GM18867 (cell line): ENCODE data around the gene DHX58.

ENCODE experiments used
- ATAC-seq: cut with Tn5 transposase; IDR thresholded peaks from one replicate; pipeline ENCODE4 v1.9.1; 2021; ENCODE audit warnings: mild to moderate bottlenecking, moderate library complexity; ENCODE audit not compliant: unreplicated experiment

DHX58 gene

GRCh38 chr17:42111265-42111636 is 1.3 kb downstream of the DHX58 start:
- no peak for ATAC-seq

GRCh38 chr17:42110301-42111264 is 1.9 kb downstream of the DHX58 start:
- no peak for ATAC-seq

GRCh38 chr17:42109086-42109485 is 3.4 kb downstream of the DHX58 start:
- ATAC-seq: no peak

- peak; percentile 73 for ATAC-seq
These were observed 4.6 kb downstream of the DHX58 start for GRCh38 chr17:42107597-42108576.

DNA sequence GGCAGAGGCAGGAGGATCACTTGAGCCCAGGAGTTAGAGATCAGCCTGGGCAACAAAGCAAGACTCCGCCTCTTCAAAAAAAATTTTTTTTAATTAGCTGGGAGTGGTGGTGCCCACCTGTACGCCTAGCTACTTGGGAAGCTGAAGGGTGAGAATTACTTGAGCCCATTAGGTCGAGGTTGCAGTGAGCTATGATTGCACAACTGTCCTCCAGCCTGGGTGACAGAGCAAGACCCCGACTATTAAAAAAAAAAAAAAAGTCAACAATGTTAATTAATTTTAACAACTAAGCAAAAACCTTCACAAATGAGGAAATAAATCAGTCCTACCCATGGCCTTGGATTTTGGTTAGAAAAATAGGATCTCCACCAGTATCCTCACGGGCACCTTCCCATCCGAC is 5.4 kb downstream of the DHX58 start:
- ATAC-seq: no peak

DNA sequence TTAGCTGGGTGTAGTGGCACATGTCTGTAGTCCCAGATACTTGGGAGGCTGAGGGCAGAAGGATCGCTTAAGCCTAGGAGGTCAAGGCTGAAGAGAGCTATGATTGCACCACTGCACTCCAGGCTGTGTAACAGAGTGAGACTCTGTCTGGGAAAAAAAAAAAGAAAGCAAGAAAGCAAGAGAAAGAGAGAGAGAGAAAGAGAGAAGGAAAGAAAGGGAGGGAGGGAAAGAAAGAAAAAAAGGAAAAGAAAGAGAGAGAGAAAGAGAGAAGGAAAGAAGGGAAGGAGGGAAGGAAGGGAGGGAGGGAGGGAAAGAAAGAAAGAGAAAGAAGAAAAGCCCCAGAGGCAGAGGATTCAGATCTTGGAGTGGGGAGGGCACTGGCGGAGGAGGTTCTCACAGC is 6.5 kb downstream of the DHX58 start:
- no peak for ATAC-seq

GRCh38 chr17:42104264-42104663 is 8.2 kb downstream of the DHX58 start:
- ATAC-seq: no peak

- no peak for ATAC-seq
These were observed 9.1 kb downstream of the DHX58 start for GRCh38 chr17:42103221-42103954.

DNA sequence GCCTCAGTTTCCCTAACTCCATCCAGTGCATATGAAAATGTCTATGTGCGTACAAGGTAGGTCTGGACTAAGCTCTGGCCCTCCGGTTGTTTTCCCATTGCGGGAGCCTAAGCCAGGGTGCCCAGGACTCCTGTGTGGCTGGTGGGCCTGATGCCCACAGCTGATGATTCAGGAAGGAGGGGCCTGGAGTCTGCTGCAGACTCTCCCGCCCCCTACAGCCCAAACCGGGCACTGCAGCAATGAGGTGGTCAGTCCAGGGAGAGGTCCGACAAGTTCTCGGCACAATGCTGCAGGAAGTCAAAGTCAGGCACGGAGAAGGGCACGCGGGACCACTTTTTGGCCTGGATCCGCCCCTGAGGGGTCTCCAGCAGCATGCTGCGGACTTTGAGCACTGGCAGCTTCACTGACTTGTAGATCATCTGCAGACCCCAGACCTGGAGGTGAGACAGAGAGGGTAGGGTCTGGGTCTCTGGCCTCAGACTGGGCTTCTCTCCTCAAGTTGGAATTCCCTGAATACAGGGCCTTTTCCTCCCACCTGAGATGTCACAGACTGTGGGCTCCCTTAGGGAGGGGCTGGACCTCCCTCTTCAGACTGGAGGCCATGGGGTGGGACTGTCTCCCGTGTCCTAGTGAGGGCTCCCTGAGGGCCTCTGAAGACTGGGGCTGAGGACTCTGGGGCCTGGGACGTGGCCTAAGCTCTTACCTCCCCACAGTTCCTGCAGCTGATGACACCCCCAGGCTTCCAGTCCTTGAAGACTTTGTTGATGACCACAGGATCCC is 10.8 kb downstream of the DHX58 start:
- no peak for ATAC-seq

GRCh38 chr17:42098730-42099399 is 13.6 kb downstream of the DHX58 start:
- ATAC-seq: no peak

GRCh38 chr17:42097691-42098631 is 14.6 kb downstream of the DHX58 start, which contains the start of gene ZNF385C:
Gene ZNF385C (minus strand): TSS chr17:42098473. CDS start chr17:42063056, 35,417 bp downstream.
- no peak for ATAC-seq

DNA sequence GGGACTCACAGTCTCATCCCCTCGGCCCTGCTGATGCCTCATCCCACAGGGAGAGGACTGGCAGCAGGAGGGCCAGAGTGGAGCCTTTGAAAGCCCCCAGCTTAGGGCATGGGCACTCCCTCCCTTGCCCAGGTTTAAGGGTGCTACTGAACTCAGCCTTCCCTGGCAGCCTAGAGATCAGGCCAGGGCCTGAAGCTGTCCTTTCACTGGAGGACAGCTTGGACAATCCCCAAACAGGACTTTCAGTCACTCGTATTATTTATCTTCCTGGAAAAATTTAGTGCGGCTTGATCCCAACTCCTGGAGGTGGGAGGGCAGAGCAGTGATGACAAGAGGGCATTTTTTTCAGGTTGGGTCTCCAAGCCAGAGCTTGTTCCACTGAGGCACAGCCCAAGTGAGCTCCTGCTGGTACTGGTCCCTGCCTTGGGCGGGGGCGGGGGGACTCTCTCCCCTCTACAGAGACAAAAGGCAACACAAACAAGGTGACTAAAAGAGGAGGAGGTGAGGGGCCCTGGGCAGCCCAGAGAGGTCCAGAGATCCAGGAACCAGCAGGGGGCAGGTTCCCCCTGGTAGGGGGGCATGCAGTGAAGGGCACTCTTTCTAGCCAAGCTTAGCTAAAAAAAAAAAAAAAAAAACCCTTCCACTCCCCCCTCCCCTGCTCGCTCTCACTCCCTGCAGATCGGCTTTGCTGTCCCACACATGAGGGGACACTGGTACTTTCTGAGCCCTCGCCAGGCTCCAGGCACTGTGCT is 16.0 kb downstream of the DHX58 start:
- no peak for ATAC-seq

DNA sequence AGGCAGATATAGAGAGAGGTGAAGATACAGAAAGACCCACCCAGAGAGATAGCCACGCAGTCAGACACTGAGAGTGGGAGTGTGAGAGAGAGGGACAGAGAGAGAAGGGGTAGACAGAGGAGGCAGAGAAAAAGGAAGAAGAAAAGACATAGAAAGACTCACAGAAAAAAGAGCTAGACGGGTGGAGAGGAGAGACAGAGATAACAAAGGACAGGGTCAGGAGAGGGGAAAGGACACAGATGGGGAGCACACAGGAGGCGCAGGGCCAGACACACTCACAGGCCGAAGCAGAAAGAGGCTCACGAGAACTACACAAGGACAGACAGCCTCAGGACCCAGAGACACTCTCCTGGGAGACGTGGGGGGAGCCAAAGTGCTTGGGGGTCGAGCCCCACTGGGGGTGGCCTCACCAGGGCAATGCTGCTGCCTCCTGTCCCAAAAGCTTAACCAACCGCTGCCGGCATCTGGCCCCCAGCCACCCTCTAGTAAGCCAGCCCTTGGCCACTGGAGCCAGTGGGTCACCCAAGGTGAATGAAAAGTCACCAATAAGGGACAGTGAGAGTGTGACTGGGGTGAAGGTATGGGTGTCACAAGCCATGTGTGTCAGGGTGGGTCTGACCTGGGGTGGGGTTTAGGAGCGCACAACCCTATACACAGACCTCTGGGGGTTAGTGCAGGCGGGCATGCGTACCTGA is 18.0 kb downstream of the DHX58 start:
- ATAC-seq: no peak

GRCh38 chr17:42092939-42093338 is 19.6 kb downstream of the DHX58 start:
- no peak for ATAC-seq

GRCh38 chr17:42090964-42091790 is 21.3 kb downstream of the DHX58 start:
- ATAC-seq: no peak

GRCh38 chr17:42088736-42089135 is 23.8 kb downstream of the DHX58 start:
- no peak for ATAC-seq
